ENCODE results near the gene GPX2. TPM values are rescaled to one million over a fixed set of nuclear protein-coding genes. Genes with fewer than 3 reads are reported as not detected.

GPX2 gene
- polyA plus RNA-seq, 1 donor, result 26.6 TPM

- H3K4me3 ChIP-seq (ENCODE audit: low read length), result no peak overlapping the region
- no peak for DNase-seq
- peaks cover 7% of the 10 kb centered on the region for H3K36me3 ChIP-seq (ENCODE audit: control insufficient read depth, insufficient read depth, low read length)
- no peaks in the 10 kb centered on the region for H3K9me3 ChIP-seq (ENCODE audit: control insufficient read depth, low read depth, low read length)
- H3K27ac ChIP-seq (ENCODE audit: low read length), result no peak overlapping the region
- 100% methylated on average over 1 of the region's 1 CpG for WGBS (ENCODE audit: insufficient coverage, low lambda C conversion rate)
- H3K27me3 ChIP-seq (ENCODE audit: control insufficient read depth, insufficient read depth, low read length), result no peaks in the 10 kb centered on the region
- no peaks in the 10 kb centered on the region for H3K4me1 ChIP-seq (ENCODE audit: control insufficient read depth, insufficient read depth, low read length)
These were observed 21.1 kb upstream of the GPX2 start for GRCh38 chr14:64963611-64964010.

DNA sequence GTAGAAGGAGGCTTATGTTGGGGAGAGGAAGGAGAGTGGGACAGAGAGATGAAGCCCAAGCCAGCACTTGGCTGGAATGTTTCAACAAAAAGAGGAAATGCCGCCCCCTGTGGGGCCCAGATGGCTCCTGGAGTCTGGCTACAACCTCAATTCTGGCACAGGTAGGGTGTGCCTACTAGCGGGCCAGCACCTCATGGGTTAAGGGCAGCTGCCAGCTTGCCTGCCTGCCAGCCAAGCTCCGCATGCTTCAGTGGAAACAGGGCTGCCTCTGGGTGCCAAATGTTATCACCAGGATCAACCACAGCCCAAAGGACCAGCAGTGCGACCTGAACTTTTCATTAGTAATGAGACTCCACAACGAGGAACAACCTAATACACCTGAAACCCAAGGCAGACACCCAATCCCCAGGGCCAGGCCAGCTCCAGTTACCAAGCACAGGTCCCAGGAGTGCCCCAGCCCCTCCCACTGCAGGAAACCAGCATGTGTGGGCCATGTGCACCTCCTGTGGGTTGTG, 18.3 kb upstream of the GPX2 start:
- peaks cover 9% of the 10 kb centered on the region for H3K36me3 ChIP-seq (ENCODE audit: control insufficient read depth, insufficient read depth, low read length)
- no peak overlapping the region for H3K27ac ChIP-seq (ENCODE audit: low read length)
- no CpG with 5 or more reads among the region's 5 CpGs for whole genome bisulfite sequencing (ENCODE audit: insufficient coverage, low lambda C conversion rate)
- H3K27me3 ChIP-seq (ENCODE audit: control insufficient read depth, insufficient read depth, low read length), result no peaks in the 10 kb centered on the region
- no peaks in the 10 kb centered on the region for H3K4me1 ChIP-seq (ENCODE audit: control insufficient read depth, insufficient read depth, low read length)
- no peak for DNase-seq
- no peaks in the 10 kb centered on the region for H3K9me3 ChIP-seq (ENCODE audit: control insufficient read depth, low read depth, low read length)
- no peak overlapping the region for H3K4me3 ChIP-seq (ENCODE audit: low read length)

GRCh38 chr14:64958743-64959142, 16.2 kb upstream of the GPX2 start:
- DNase-seq, result no peak
- no peaks in the 10 kb centered on the region for H3K27me3 ChIP-seq (ENCODE audit: control insufficient read depth, insufficient read depth, low read length)
- no peaks in the 10 kb centered on the region for H3K9me3 ChIP-seq (ENCODE audit: control insufficient read depth, low read depth, low read length)
- no peak overlapping the region for H3K4me3 ChIP-seq (ENCODE audit: low read length)
- WGBS (ENCODE audit: insufficient coverage, low lambda C conversion rate), result no CpG with 5 or more reads among the region's 5 CpGs
- no peak overlapping the region for H3K27ac ChIP-seq (ENCODE audit: low read length)
- H3K36me3 ChIP-seq (ENCODE audit: control insufficient read depth, insufficient read depth, low read length), result peaks cover 11% of the 10 kb centered on the region
- no peaks in the 10 kb centered on the region for H3K4me1 ChIP-seq (ENCODE audit: control insufficient read depth, insufficient read depth, low read length)

DNA sequence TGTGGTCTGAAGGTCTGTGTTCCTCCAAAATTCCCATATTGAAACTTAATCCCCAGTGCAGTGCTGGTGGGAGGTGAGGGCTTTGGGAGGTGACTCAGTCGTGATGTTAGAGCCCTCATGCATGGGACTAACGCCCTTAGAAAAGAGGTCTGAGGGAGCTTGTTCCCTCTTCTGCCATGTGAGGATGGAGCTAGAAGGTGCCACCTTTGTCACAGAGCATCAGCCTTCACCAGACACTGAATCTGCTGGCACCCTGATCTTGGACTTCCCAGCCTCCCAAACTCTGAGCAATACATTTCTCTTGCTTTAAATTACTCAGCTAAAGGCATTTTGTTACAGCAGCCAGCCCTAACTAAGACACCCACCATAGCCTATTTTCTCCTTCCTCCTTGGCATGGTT, 15.7 kb upstream of the GPX2 start:
- no peaks in the 10 kb centered on the region for H3K9me3 ChIP-seq (ENCODE audit: control insufficient read depth, low read depth, low read length)
- no peak overlapping the region for H3K4me3 ChIP-seq (ENCODE audit: low read length)
- H3K27ac ChIP-seq (ENCODE audit: low read length), result no peak overlapping the region
- H3K36me3 ChIP-seq (ENCODE audit: control insufficient read depth, insufficient read depth, low read length), result peaks cover 11% of the 10 kb centered on the region
- no CpG with 5 or more reads among the region's 2 CpGs for WGBS (ENCODE audit: insufficient coverage, low lambda C conversion rate)
- H3K27me3 ChIP-seq (ENCODE audit: control insufficient read depth, insufficient read depth, low read length), result no peaks in the 10 kb centered on the region
- H3K4me1 ChIP-seq (ENCODE audit: control insufficient read depth, insufficient read depth, low read length), result no peaks in the 10 kb centered on the region
- DNase-seq, result no peak

DNA sequence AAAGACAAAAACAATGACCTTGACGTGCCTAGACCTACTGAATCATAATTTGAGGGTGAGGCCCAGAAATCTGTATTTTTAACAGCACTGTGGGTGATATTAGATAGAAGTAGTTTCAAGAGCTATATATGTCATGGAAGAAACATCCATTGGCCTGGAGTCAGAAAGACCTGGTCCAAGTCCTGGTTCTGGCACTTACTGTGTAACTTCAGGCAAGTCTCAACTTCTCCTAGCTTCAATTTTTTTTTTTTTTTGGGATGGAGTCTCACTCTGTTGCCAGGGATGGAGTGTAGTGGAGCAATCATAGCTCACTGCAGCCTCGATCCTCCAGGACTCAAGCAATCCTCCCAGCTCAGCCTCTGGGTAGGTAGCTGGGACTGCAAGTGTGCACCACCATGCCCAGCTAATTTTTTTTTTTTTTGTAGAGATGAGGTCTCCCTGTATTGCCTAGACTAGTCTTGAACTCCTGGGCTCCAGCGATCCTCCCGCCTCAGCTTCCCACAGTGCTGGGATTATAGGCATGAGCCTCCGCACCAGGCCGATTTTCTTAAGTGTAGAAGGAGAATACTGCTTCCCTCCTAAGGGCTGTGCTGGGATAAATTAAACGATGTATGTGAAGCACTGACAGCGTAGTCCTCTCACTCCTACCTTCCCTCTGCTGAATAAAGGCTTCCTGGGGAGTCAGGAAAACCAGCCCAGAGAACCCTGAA, 14.3 kb upstream of the GPX2 start:
- Histone ChIP-seq H3K9me3 (ENCODE audit: control insufficient read depth, low read depth, low read length) (no peaks in the 10 kb centered on the region), H3K27me3 (ENCODE audit: control insufficient read depth, insufficient read depth, low read length) (no peaks in the 10 kb centered on the region), H3K27ac (ENCODE audit: low read length) (no peak overlapping the region), H3K4me3 (ENCODE audit: low read length) (no peak overlapping the region), H3K4me1 (ENCODE audit: control insufficient read depth, insufficient read depth, low read length) (no peaks in the 10 kb centered on the region), H3K36me3 (ENCODE audit: control insufficient read depth, insufficient read depth, low read length) (peaks cover 11% of the 10 kb centered on the region)
- WGBS (ENCODE audit: insufficient coverage, low lambda C conversion rate), result no CpG with 5 or more reads among the region's 8 CpGs
- no peak for DNase-seq

DNA sequence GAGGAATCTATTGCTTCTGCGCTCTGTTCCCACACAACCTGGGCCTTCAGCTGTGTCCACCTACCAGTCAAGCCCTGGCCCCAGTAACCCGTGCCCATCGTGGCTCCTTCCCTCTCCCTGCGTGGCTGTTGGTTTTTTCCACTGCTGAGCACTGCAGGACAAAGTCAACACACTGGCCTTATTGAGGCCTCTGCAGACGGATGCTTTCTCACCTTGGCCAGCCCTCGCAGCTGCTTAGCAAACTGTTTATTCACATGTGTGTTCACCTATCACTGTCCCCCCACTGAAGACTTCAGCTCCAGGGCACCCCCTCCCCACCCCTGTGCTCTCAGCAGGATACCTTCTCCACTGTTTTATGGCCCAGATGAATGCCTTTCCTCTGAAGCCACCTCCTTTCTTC, 12.8 kb upstream of the GPX2 start:
- H3K9me3 ChIP-seq (ENCODE audit: control insufficient read depth, low read depth, low read length), result no peaks in the 10 kb centered on the region
- no peak overlapping the region for H3K27ac ChIP-seq (ENCODE audit: low read length)
- no peaks in the 10 kb centered on the region for H3K4me1 ChIP-seq (ENCODE audit: control insufficient read depth, insufficient read depth, low read length)
- no CpG with 5 or more reads among the region's 6 CpGs for WGBS (ENCODE audit: insufficient coverage, low lambda C conversion rate)
- no peaks in the 10 kb centered on the region for H3K27me3 ChIP-seq (ENCODE audit: control insufficient read depth, insufficient read depth, low read length)
- DNase-seq, result no peak
- H3K36me3 ChIP-seq (ENCODE audit: control insufficient read depth, insufficient read depth, low read length), result peaks cover 26% of the 10 kb centered on the region
- no peak overlapping the region for H3K4me3 ChIP-seq (ENCODE audit: low read length)

DNA sequence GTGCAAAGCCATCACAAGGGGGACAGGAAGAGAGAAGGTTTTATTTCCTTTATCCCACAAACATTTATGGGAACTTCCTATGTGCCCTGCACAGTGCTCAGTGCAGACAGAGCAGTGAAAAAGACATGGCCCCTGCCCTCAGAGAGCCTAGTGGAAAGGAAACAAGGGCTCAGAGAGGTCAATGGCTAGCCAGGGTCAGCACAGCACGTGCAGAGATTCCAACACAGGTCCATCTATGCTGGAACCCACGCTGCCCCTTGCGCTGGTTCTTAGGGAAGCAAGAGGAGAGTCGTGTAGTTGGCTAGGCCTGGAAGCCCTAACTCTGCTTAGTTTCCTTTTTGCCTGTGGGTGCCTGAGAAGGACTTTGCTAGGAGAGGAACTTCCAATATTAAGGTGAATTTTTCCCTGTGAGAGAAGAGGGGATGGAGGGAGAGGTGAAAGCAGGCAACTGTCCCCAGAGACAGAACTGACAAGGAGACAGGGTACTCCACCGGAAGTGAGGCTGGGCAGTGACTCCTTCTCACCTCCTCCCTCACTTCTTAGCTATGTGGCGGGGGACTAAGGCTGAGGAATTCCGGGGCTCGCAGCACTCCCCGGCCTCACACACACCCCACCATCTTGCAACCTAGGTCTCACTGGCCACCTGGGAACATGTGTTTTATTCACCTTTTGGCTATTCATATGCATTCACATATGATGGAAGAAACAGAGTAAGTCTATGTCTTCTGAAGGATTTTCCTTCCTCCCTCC, 12.1 kb upstream of the GPX2 start:
- Histone ChIP-seq H3K4me1 (ENCODE audit: control insufficient read depth, insufficient read depth, low read length) (no peaks in the 10 kb centered on the region), H3K4me3 (ENCODE audit: low read length) (no peak overlapping the region), H3K36me3 (ENCODE audit: control insufficient read depth, insufficient read depth, low read length) (peaks cover 32% of the 10 kb centered on the region), H3K27ac (ENCODE audit: low read length) (no peak overlapping the region), H3K9me3 (ENCODE audit: control insufficient read depth, low read depth, low read length) (no peaks in the 10 kb centered on the region), H3K27me3 (ENCODE audit: control insufficient read depth, insufficient read depth, low read length) (no peaks in the 10 kb centered on the region)
- no peak for DNase-seq
- WGBS (ENCODE audit: insufficient coverage, low lambda C conversion rate), result no CpG with 5 or more reads among the region's 9 CpGs

GRCh38 chr14:64953661-64954060, 11.1 kb upstream of the GPX2 start:
- DNase-seq, result no peak
- no CpG with 5 or more reads among the region's 6 CpGs for WGBS (ENCODE audit: insufficient coverage, low lambda C conversion rate)
- no peaks in the 10 kb centered on the region for H3K27me3 ChIP-seq (ENCODE audit: control insufficient read depth, insufficient read depth, low read length)

DNA sequence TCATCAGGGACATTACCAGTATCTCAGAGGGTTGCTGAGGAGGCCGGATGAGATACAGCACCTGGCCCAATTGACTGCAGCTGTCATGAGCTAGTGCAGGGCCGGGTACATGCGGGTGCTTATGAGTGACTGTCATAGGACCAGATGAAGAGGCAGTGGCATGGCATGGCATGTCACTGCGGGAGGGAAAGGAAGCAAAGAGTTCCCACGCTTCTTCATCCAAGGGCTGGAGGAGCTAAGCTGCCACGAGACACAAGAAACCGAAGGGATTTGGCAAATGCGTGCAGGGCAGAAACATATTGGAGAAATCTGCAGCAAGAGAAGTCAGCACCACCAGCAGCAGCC, 10.7 kb upstream of the GPX2 start:
- DNase-seq, result no peak
- H3K9me3 ChIP-seq (ENCODE audit: control insufficient read depth, low read depth, low read length), result no peaks in the 10 kb centered on the region
- WGBS (ENCODE audit: insufficient coverage, low lambda C conversion rate), result 100% methylated on average over 2 of the region's 8 CpGs
- H3K4me1 ChIP-seq (ENCODE audit: control insufficient read depth, insufficient read depth, low read length), result peaks cover 6% of the 10 kb centered on the region
- H3K27ac ChIP-seq (ENCODE audit: low read length), result no peak overlapping the region
- H3K36me3 ChIP-seq (ENCODE audit: control insufficient read depth, insufficient read depth, low read length), result peaks cover 35% of the 10 kb centered on the region
- no peaks in the 10 kb centered on the region for H3K27me3 ChIP-seq (ENCODE audit: control insufficient read depth, insufficient read depth, low read length)
- H3K4me3 ChIP-seq (ENCODE audit: low read length), result no peak overlapping the region

More at GRCh38 chr14:64953661-64954060, 11.1 kb upstream of the GPX2 start:
- peaks cover 2% of the 10 kb centered on the region for H3K4me1 ChIP-seq (ENCODE audit: control insufficient read depth, insufficient read depth, low read length)
- H3K9me3 ChIP-seq (ENCODE audit: control insufficient read depth, low read depth, low read length), result no peaks in the 10 kb centered on the region
- H3K4me3 ChIP-seq (ENCODE audit: low read length), result no peak overlapping the region
- H3K27ac ChIP-seq (ENCODE audit: low read length), result no peak overlapping the region
- peaks cover 32% of the 10 kb centered on the region for H3K36me3 ChIP-seq (ENCODE audit: control insufficient read depth, insufficient read depth, low read length)

GRCh38 chr14:64952598-64953309, 10.2 kb upstream of the GPX2 start:
- DNase-seq, result no peak
- H3K36me3 ChIP-seq (ENCODE audit: control insufficient read depth, insufficient read depth, low read length), result peaks cover 41% of the 10 kb centered on the region
- no peaks in the 10 kb centered on the region for H3K27me3 ChIP-seq (ENCODE audit: control insufficient read depth, insufficient read depth, low read length)
- H3K27ac ChIP-seq (ENCODE audit: low read length), result no peak overlapping the region
- no CpG with 5 or more reads among the region's 7 CpGs for WGBS (ENCODE audit: insufficient coverage, low lambda C conversion rate)
- H3K9me3 ChIP-seq (ENCODE audit: control insufficient read depth, low read depth, low read length), result no peaks in the 10 kb centered on the region
- no peak overlapping the region for H3K4me3 ChIP-seq (ENCODE audit: low read length)
- H3K4me1 ChIP-seq (ENCODE audit: control insufficient read depth, insufficient read depth, low read length), result peaks cover 11% of the 10 kb centered on the region
